ENCODE data around the gene ZC3H4. TPM values are rescaled to one million over a fixed set of nuclear protein-coding genes. Genes with fewer than 3 reads are reported as not detected.

Gene ZC3H4
- total RNA-seq, 2 experiments from 2014 or later = 99.5 to 115 TPM

- Mint-ChIP-seq H3K36me3 (ENCODE audit: low read depth) (peaks cover 40% of the 10 kb centered on the region), H3K4me3 (peak within 1 kb of the TSS; percentile 99), H3K9me3 (peaks cover 3% of the 10 kb centered on the region), H3K27ac (peak within 1 kb of the TSS; percentile 99), H3K27me3 (no peaks in the 10 kb centered on the region), H3K4me1 (peaks cover 46% of the 10 kb centered on the region)
- ChIA-PET POLR2A (no interaction called here), CTCF (interaction anchor here (0.6 to 3.4 kb wide), 18 partner anchors 12 to 181 kb away, joined by 3 to 24 read pairs (median 4); partner anchors contain the start of gene ZC3H4)
- peak; percentile 92 for DNase-seq
Observed at GRCh38 chr19:47130589-47131227, 17.1 kb upstream of the ZC3H4 start, which contains the start of gene SAE1. TSS of gene SAE1 (plus strand) at chr19:47130835. CDS start at chr19:47130931, 96 bp downstream.

DNA sequence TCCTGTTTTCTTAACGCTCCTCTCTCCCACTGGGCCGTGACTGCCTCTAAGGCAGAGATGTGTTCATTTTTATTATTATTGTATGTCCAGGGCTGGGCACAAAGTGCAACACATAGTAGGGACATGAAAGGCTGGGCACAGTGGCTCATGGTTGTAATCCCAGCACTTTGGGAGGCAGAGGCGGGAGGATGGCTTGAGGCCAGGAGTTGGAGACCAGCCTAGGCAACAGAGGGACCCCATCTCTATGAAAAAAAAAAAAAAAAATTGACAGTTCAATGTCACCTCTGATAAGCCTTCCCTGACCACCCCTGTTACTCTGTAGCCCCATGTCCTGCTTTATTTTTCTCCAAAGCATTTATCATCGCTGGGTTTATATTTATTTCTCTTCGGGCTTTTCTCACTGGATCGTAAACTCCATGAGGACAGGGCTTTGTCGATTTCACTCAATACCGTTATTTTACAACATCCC, 16.6 kb upstream of the ZC3H4 start:
- Mint-ChIP-seq H3K4me3 (peak overlapping the region; percentile 99), H3K36me3 (ENCODE audit: low read depth) (peaks cover 37% of the 10 kb centered on the region), H3K9me3 (peaks cover 3% of the 10 kb centered on the region), H3K4me1 (peaks cover 44% of the 10 kb centered on the region), H3K27me3 (no peaks in the 10 kb centered on the region), H3K27ac (peak overlapping the region; percentile 99)
- no peak for DNase-seq
- POLR2A ChIA-PET = no interaction called here
- CTCF ChIA-PET = interaction anchor here (0.7 to 3.2 kb wide), 10 partner anchors 16 to 117 kb away, joined by 3 to 15 read pairs (median 4); no protein-coding TSS in a partner anchor

GRCh38 chr19:47129579-47129978, 16.0 kb upstream of the ZC3H4 start:
- ChIA-PET CTCF (interaction anchor here (0.7 to 1.8 kb wide), 4 partner anchors 16 to 50 kb away, joined by 3 read pairs; no protein-coding TSS in a partner anchor), POLR2A (no interaction called here)
- DNase-seq = no peak
- Mint-ChIP-seq H3K27ac (no peak overlapping the region), H3K4me3 (no peak overlapping the region), H3K9me3 (peaks cover 3% of the 10 kb centered on the region), H3K36me3 (ENCODE audit: low read depth) (peaks cover 33% of the 10 kb centered on the region), H3K27me3 (no peaks in the 10 kb centered on the region), H3K4me1 (peaks cover 43% of the 10 kb centered on the region)

DNA sequence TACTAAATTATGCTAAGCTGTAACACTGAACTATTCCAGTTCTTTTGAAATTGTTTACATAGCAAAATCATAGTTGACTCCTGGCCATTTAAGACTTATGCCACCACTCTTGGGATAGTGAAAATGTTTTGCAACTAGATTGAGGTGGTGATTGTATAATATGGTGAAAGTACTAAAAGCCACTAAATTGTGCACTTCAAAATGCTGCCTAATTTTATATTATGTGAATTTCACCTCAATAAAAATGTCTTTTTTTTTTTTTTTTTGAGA, 12.0 kb upstream of the ZC3H4 start:
- no peak for DNase-seq
- Mint-ChIP-seq H3K9me3 (peaks cover 3% of the 10 kb centered on the region), H3K27me3 (peaks cover 2% of the 10 kb centered on the region), H3K36me3 (ENCODE audit: low read depth) (peaks cover under 1% of the 10 kb centered on the region), H3K4me1 (peaks cover 9% of the 10 kb centered on the region), H3K4me3 (no peak overlapping the region), H3K27ac (no peak overlapping the region)
- CTCF ChIA-PET = interaction anchor here (0.6 to 2.3 kb wide), 8 partner anchors 12 to 415 kb away, joined by 3 to 13 read pairs (median 4); partner anchors contain the start of gene ZC3H4
- POLR2A ChIA-PET = no interaction called here

DNA sequence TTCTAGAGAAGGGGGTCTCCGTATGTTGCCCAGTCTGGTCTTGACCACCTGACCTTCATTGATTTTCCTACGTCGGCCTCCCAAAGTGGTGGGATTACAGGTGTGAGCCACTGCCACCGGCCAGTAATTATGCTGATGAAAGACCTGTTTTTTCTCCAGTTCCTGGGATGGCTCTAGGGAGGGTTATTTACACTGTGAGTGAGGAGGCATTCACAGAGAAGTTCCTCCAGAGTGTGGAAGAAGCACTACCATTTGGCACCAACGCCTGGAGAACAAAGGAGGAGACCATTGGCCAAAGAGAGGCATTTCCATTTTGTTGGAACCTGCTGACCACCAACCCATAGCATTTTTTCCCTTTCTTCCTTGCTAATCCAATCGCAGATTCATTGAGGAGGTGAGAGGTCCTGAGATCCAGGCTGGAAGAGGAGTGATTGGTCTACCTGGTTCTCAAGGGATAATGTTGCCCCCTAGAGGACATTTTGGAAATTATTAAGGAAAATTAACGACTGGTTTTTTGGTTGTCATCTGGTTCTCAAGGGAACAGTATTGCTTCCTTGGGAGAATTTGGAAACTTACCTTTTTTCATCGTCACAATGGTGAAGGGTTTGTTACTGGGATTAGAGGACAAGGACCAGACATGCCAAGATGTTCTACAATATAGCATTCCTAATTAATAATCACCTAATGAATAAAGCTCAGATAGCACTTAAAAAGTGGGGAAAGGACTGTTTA, 11.5 kb upstream of the ZC3H4 start:
- Mint-ChIP-seq H3K27ac (no peak overlapping the region), H3K4me1 (peaks cover 7% of the 10 kb centered on the region), H3K4me3 (no peak overlapping the region), H3K9me3 (no peaks in the 10 kb centered on the region), H3K36me3 (ENCODE audit: low read depth) (no peaks in the 10 kb centered on the region), H3K27me3 (peaks cover 2% of the 10 kb centered on the region)
- CTCF ChIA-PET = interaction anchor here (0.6 to 2.3 kb wide), 8 partner anchors 12 to 414 kb away, joined by 3 to 13 read pairs (median 4); partner anchors contain the start of gene ZC3H4
- no peak for DNase-seq
- POLR2A ChIA-PET = no interaction called here

DNA sequence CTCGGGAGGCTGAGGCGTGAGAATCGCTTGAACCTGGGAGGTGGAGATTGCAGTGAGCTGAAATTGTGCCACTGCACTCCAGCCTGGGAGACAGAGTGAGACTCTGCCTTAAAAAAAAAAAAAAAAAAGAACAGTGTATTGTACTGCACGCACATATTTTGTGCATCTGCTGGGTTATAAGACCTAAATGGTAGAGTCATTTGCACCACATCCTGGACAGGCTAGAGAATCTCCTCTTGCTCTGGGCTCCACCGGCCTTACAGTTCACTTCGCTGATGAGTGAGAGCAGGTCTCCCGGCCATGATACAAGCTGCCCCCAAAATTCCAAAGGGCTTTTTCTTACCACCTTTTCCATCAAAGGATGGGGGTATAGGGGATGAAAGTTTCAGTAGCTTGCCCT, 9.8 kb upstream of the ZC3H4 start:
- no peak for DNase-seq
- POLR2A ChIA-PET = interaction anchor here (1.1 kb wide), 1 partner anchor 10 kb away, joined by 3 read pairs; the partner anchor contains the start of gene ZC3H4
- Mint-ChIP-seq H3K36me3 (ENCODE audit: low read depth) (no peaks in the 10 kb centered on the region), H3K27ac (no peak overlapping the region), H3K4me3 (no peak overlapping the region), H3K9me3 (no peaks in the 10 kb centered on the region), H3K4me1 (peaks cover 6% of the 10 kb centered on the region), H3K27me3 (peaks cover 2% of the 10 kb centered on the region)
- CTCF ChIA-PET = interaction anchor here (0.5 to 2.1 kb wide), 8 partner anchors 8 to 171 kb away, joined by 3 to 6 read pairs (median 4); partner anchors contain the start of gene ZC3H4

DNA sequence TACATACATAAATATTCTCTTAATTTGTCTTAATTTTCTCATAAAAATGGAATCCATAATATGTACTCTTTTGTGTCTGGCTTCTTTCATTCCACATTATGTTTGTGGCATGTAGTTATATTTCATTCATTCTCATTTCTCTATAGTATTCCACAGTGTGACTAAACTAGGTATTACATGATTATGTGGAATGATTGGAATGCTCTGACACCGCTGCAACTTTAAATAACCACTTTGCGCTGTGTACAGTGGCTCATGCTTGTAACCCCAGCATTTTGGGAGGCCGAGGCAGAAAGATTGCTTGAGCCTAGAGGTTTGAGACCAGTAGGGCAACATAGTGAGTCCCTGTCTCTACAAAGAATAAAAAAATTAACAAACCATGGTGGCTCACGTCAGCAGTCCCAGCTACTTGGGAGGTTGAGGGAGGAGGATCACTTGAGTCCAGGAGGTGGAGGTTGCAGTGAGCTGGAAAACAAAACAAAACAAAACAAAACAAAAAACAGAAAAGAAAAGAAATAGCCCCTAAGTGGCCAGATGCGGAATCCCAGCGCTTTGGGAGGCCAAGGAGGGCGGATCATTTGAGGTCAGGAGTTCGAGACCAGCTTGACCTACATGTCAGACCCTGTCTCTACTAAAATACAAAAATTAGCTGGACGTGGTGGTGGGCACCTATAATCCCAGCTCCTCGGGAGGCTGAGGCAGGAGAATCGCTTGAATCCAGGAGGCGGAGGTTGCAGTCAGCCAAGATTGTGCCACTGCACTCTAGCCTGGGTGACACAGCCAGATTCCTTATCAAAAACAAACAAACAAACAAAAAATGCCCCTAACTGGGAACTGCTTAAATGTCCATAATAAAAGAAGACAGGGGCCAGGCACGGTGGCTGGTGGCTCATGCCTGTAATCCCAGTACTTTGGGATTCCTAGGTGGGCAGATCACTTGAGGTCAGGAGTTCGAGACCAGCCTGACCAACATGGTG, 9.1 kb upstream of the ZC3H4 start:
- Mint-ChIP-seq H3K9me3 (no peaks in the 10 kb centered on the region), H3K4me1 (peaks cover 6% of the 10 kb centered on the region), H3K27ac (no peak overlapping the region), H3K4me3 (no peak overlapping the region), H3K27me3 (peaks cover 2% of the 10 kb centered on the region), H3K36me3 (ENCODE audit: low read depth) (no peaks in the 10 kb centered on the region)
- no peak for DNase-seq
- ChIA-PET POLR2A (interaction anchor here (1.1 kb wide), 1 partner anchor 9 kb away, joined by 3 read pairs; the partner anchor contains the start of gene ZC3H4), CTCF (interaction anchor here (0.9 to 2.3 kb wide), 7 partner anchors 9 to 121 kb away, joined by 3 to 7 read pairs (median 5); partner anchors contain the start of gene ZC3H4)

GRCh38 chr19:47120470-47121067, 7.0 kb upstream of the ZC3H4 start:
- H3K4me1 Mint-ChIP-seq = peaks cover 6% of the 10 kb centered on the region
- ChIA-PET CTCF (interaction anchor here (0.6 to 2.3 kb wide), 5 partner anchors 8 to 205 kb away, joined by 3 to 11 read pairs (median 3); no protein-coding TSS in a partner anchor), POLR2A (no interaction called here)

GRCh38 chr19:47113850-47114651, 475 bp upstream of the ZC3H4 start:
- Mint-ChIP-seq H3K36me3 (ENCODE audit: low read depth) (peaks cover 32% of the 10 kb centered on the region), H3K27me3 (no peaks in the 10 kb centered on the region), H3K27ac (peak overlapping the region; percentile 100), H3K4me3 (peak overlapping the region; percentile 93), H3K4me1 (peaks cover 21% of the 10 kb centered on the region), H3K9me3 (no peaks in the 10 kb centered on the region)
- DNase-seq = no peak
- ChIA-PET CTCF (interaction anchor here (0.8 to 2.1 kb wide), 12 partner anchors 9 to 158 kb away, joined by 3 to 17 read pairs (median 4); partner anchors contain the start of gene SAE1), POLR2A (interaction anchor here (0.7 to 1.7 kb wide), 4 partner anchors 9 to 370 kb away, joined by 3 to 33 read pairs (median 3); partner anchors contain the start of gene KPTN)

More at GRCh38 chr19:47120470-47121067, 7.0 kb upstream of the ZC3H4 start:
- Mint-ChIP-seq H3K9me3 (no peaks in the 10 kb centered on the region), H3K27ac (no peak overlapping the region), H3K27me3 (peaks cover 2% of the 10 kb centered on the region), H3K36me3 (ENCODE audit: low read depth) (no peaks in the 10 kb centered on the region), H3K4me3 (no peak overlapping the region)
- no peak for DNase-seq

DNA sequence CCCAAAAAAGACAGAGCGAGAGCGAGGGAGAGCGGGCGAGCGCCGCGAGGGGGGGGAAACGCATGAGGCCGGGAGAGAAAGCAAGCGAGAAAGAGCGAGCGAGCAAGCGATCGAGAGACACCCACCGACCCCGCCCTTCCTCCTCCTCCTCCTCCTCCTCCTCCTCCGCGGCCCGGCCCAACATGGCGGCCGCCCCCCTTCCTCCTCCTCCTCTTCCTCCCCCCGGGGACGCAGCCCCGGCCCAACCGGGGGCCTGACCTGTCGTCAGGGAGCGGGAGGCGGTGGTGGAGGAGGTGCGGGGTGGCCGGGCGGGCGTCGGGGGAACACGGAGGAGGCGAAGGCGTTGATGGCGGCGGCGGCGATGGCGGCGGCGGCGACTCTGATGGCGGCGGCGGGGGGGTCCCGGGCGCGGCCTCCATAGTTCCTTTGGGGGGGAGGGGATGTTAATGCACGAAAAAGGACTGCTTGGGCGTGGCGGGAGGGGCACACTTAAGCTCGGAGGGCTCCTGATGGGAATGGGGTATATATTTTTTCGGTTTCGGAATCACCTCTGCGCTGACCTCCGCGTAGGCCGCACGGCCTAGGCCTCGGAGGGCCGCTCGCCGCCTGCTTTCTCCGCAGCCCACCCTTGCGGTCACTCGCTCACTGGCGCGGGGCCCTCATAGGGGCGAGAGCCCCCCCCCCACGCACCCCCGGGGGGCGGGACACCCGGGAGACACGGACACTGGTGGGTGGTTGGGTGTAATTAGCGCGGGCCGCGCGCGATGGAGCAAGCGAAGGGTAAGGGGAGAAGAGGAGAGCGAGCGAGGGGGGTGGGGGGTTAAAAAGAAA, 1.2 kb downstream of the ZC3H4 start:
- H3K9me3 Mint-ChIP-seq = no peaks in the 10 kb centered on the region
- peaks cover 37% of the 10 kb centered on the region for H3K4me1 Mint-ChIP-seq
- peak overlapping the region; percentile 100 for H3K27ac Mint-ChIP-seq
- CTCF ChIA-PET = interaction anchor here (0.9 to 2.1 kb wide), 6 partner anchors 14 to 132 kb away, joined by 3 to 17 read pairs (median 8); partner anchors contain the start of gene SAE1
- no peaks in the 10 kb centered on the region for H3K27me3 Mint-ChIP-seq
- peak overlapping the region; percentile 93 for H3K4me3 Mint-ChIP-seq
- peak; percentile 93 for DNase-seq
- POLR2A ChIA-PET = interaction anchor here (0.6 to 1.7 kb wide), 3 partner anchors 17 to 69 kb away, joined by 3 to 33 read pairs (median 5); no protein-coding TSS in a partner anchor
- H3K36me3 Mint-ChIP-seq (ENCODE audit: low read depth) = peaks cover 40% of the 10 kb centered on the region
